HG03521 (cell line): Measurements from ENCODE around the gene ADRM1.

Experiments
- ATAC-seq: cut with Tn5 transposase; IDR thresholded peaks from one replicate; pipeline ENCODE4 v1.9.1; 2021; ENCODE audit warnings: mild to moderate bottlenecking, moderate library complexity; ENCODE audit not compliant: unreplicated experiment

ADRM1 gene

DNA sequence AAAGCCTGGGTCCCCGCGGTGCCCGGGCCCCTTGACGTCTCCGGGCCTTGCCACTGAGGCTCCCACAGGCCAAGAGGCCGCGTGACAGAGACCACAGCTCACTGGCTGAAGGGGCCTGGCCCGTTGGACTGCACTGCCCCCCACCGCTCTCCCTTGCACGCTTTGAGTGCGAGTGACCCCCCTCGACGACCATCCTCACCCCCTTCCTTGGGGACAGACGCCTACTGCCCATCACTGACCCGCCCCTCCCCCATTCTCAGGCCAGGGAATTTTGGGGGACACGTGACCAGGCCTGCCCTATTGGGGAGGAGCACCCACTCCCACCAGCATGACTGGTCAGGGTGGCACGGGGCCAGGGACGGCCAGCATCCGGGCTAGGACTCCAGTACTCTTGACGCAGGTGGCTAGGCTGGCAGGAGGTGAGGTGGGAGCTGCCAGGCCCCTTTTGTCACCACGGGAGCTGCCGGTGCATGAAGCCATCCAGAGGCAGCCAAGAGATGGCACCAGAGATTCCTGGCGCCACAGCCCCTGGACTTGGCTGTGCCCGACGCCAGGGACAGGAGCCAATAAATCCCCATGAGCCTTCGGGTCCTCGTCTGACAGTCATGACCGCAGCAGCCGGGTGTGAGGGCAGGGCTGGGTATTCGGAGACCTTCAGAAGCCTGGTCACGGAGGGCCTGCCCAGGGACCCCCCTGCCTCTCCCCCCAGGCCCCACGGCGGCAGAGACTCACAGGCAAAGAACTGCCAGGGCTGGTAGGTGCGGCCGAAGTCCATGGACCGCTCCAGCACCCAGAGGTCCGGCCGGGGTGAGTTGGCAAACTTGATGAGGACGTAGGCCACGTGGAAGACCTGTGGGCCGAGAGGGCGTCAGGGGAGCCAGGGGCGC, 49.8 kb downstream of the ADRM1 start:
- no peak for ATAC-seq

DNA sequence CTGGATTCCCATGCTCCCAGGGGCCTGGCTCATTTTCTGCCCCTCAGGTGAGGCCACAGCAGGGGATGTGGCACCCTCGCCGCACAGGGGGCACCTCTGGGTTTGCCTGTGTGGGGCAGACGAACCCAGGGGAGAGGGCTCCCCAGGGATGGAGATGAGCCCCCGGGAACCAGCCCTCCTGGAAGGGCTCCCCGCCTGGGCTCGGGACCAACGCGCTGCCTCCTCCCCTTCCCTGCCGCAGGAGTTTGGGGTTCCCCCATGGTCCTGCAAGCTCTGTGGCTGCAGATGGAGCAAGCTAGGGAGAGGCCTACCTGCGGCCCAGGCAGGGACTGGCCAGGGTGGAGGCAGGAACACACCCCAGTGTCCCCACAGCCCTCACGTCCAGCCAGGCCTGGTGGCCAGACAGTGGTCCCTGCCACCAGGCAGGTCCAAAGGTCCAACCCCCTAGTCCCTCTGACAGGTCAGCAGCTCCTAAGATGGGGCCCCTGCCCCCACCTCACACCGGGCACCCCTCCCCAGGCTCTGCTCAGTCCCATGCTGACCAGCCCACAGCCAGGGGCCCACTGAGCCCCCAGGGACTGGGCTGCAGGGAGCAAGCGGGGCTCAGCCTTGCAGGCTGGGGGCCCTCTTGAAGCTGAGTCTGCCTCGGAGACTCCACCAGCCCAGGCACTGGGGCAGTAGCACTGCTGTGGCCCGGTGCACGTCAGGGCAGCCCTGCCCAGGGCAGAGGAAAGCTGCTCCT, 50.7 kb downstream of the ADRM1 start:
- no peak for ATAC-seq

DNA sequence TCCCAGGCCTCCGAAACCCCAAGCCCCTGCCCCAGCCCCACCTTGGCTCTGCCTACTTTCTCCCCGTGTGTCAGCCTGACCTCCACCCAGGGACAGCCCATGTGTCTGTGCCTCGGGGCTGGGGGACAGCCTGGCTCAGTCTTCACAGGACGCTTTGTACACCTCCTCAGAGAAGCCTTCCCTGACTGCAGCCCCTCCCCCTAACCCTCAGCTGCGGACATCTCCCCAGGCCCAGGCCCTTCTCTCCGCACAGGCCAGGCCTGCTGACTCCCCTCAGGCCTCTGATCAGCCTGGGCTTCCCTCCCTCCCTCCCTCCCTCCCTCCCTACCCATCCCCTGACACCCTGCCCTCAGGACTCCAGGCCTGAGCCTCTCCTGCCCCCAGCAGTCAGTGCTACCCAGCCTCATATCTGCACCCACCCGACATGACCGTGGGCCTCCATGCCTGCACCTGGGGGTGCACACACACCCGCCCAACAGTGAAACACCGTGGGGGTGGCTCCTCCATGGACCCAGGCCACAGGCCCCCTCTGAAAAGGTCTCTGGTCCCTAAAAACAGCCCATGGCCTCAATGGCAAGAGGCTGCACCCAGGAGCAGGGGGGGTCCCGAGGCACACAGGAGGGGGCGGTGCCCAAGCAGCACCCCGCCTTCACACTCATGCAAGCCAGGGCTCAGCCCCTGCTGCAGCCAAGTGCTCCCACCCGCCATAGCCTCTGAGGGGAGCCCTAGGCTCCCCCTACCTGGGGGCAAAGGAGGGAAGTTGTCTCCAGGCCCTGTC, 51.4 kb downstream of the ADRM1 start:
- no peak for ATAC-seq

DNA sequence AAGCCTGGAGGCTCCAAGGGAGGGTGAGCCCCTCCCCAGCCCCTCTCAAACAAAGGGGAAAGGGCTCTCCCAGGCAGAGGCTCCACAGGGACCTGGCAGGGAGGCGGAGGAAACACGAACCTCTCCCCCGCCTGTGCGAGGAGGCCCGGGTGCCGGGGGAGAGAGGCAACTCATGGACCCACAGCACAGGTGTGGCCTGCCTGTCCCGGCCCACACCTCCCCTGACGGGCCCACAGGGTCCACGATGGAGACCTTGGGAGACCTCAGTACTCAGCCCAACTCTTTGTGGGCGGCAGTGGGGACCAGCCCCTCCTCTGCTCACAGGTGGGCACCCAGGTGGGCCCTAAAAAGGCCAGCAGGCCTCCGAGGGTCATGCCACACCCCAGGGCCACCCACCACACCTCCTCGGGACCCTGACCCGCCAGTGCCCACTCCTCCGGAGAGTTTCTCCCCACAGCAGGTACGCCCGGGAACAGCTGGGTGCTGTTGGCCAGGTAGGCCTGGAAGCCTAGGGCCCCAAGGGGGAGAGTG, 52.1 kb downstream of the ADRM1 start:
- ATAC-seq = no peak

DNA sequence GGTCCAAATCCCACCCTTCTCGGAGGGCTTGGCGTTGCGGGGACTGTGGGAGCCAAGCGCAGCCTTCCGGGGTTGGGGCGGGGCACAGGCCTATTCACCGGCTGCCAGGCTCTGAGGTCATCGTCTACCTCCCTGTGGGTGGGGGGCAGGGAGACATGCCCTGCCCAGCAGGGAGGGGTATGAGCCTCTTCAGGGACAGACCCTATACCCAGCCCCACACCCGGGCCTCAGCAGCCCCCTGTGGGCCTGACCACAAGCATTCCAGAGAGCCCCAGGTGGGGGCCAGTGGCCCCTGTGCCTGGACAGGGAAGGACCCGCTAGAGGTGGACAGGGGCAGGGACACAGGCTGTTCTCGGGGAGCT, 52.7 kb downstream of the ADRM1 start:
- no peak for ATAC-seq

DNA sequence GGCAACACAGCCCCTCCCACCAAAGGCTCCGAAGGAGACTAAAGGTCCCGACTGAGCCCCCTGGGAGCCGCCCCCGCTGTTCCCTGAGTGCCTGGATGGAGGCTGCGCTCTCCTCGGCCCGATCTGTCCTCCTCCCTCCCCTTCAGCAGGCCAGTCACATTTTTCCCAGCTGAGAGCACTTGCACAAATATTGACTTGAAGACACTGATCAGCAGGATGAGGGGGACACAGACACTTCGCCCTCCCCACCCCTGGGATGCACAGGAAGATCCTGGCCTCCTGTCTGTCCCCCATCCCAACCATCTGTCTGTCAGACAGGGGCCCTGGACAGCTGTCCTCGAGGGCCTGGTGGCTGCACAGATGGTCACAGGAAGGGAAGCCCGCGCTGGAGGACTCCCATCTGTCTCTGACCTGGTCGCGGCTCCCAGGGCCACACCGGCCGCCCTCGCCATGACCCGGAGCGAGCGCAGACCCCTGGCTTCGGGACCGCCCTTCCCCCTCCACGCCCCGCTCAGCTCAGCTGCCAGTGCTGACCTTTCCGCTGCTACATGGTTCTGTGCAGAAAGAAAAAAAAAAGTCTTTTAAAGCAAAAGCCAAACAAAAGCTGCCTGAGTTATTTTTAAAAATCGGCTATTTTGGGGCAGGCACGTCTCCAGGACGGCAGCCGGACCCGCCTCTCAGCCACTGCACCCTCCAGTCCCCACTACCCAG, 53.2 kb downstream of the ADRM1 start:
- ATAC-seq = no peak

DNA sequence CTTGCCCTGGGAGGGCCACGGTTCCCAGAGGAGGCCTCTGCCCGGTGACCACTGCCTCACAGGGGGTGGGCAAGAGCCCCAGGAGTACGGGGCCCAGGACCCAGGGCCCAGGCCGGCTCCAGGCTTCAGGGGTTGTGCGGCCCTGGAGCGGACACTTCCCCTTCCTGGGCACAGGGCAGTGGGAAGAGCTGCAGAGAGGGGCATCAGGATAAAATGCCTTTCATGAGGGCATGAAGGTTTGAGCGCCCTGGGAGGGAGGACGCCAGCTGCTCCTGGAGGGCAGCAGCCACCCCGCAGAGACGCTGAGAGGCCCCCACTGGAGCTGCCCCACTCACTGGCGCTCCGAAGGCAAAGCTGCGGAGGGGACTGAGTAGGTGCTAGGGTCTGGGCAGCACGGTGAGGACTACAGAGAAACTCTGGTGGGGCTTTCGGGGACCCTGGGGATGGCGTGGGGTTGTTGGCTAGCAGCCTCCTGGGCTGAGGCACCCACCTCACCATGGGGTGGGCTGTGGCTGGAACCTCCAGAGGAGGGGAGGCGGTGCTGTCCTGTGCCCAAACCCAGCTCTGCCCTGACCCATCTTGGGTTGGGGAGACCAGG, 53.9 kb downstream of the ADRM1 start:
- ATAC-seq = no peak

DNA sequence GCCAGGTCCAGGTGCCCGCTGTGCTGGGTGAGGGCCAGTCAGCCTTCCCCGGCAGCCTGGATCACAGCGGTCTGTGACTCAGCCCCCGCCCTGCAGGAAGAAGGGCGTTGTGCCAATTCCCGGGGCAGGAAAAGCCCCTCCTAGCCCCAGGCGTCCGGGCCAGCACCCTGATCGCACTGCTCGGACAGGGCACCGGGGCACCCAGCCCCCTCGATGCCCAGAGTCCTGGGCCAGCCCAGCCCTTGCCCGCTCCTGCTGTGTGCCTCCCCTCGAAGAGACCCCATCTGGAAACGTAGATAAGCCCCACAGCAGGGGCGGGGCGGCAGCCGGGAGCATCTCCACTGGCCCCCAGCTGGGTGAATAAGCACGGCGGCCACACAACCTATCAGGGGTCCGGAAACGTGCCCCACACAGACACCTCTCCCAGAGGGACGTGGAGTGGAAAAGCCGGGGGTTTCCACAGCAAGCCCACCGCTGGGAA, 54.4 kb downstream of the ADRM1 start:
- no peak for ATAC-seq

DNA sequence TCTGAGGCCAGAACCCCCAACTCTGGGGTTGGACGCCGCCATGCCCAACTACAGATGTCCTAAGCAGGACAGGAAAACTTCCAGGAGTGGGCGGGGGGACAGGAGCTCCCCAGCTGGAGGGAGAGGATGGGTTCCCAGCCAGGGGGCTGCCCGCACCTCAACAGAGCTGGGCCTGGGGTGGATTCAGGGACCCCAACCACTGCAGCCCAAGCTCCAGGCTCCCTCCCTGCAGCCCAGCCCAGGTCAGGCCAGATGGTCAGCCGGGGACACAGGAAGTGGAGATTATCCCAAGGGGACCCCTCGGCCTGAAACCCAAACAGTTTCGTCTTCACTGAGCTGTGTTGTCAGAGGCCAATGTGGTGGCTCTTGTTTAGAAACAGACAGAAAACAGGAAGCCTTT, 54.9 kb downstream of the ADRM1 start:
- no peak for ATAC-seq
